NB4 (cell line): ENCODE data around the gene MRPS2.

Source experiments
- DNase-seq: peaks from one replicate; pipeline ENCODE4 v3.0.0; 2010; ENCODE audit warnings: low read depth
- H3K4me3 ChIP-seq: one replicate; pipeline ENCODE4 v1.5.1; 2011; ENCODE audit warnings: mild to moderate bottlenecking, low read depth, low read length, moderate library complexity
- MYC ChIP-seq: IDR thresholded peaks from 2 replicates; pipeline ENCODE4 v1.6.1; 2011; ENCODE audit warnings: low read depth, low read length
- POLR2A ChIP-seq: IDR thresholded peaks from 2 replicates; pipeline ENCODE4 v1.6.1; 2011; ENCODE audit warnings: mild to moderate bottlenecking; ENCODE audit not compliant: insufficient read length; ENCODE audit errors: extremely low read depth
- TF ChIP-seq, protein P1 (sequence below): IDR thresholded peaks from 2 replicates; pipeline ENCODE4 v1.6.1; 2011; ENCODE audit warnings: low read depth, low read length
- TF ChIP-seq, protein P2 (sequence below): IDR thresholded peaks from one replicate; pipeline ENCODE4 v1.5.1; 2012; ENCODE audit warnings: low read depth, low read length

MRPS2 gene

DNA sequence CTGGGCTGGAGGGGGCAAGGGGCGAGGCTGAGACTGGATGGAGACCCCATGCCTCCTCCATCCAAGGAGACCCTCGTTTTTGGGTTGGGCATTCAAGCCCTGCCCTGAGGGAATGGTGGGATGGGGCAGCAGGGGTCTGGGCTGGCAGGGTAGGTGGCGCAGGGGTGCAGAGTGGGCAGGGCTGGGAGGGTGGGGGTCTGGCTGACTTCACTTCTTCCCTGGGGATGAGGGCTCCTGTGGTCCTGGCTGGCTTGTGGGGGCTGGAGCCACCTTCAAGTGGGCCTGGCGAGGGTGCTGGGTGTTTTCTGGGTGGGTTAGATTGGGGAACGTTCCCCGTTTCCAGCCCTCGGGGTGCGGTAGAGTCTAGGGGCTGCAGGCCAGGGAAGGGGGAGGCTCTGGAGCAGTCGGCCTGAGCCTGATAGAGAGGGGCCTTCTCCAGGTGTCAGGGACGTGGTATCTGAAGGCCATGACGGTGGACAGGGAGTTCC is 21.2 kb downstream of the MRPS2 start:
- H3K4me3 ChIP-seq: no peak overlapping the region
- DNase-seq: no peak
- TF ChIP-seq, protein P1, sequence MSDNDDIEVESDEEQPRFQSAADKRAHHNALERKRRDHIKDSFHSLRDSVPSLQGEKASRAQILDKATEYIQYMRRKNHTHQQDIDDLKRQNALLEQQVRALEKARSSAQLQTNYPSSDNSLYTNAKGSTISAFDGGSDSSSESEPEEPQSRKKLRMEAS: no peak
- TF ChIP-seq POLR2A: no peak
- no peak for TF ChIP-seq MYC
- TF ChIP-seq, protein P2, sequence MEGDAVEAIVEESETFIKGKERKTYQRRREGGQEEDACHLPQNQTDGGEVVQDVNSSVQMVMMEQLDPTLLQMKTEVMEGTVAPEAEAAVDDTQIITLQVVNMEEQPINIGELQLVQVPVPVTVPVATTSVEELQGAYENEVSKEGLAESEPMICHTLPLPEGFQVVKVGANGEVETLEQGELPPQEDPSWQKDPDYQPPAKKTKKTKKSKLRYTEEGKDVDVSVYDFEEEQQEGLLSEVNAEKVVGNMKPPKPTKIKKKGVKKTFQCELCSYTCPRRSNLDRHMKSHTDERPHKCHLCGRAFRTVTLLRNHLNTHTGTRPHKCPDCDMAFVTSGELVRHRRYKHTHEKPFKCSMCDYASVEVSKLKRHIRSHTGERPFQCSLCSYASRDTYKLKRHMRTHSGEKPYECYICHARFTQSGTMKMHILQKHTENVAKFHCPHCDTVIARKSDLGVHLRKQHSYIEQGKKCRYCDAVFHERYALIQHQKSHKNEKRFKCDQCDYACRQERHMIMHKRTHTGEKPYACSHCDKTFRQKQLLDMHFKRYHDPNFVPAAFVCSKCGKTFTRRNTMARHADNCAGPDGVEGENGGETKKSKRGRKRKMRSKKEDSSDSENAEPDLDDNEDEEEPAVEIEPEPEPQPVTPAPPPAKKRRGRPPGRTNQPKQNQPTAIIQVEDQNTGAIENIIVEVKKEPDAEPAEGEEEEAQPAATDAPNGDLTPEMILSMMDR: no peak

DNA sequence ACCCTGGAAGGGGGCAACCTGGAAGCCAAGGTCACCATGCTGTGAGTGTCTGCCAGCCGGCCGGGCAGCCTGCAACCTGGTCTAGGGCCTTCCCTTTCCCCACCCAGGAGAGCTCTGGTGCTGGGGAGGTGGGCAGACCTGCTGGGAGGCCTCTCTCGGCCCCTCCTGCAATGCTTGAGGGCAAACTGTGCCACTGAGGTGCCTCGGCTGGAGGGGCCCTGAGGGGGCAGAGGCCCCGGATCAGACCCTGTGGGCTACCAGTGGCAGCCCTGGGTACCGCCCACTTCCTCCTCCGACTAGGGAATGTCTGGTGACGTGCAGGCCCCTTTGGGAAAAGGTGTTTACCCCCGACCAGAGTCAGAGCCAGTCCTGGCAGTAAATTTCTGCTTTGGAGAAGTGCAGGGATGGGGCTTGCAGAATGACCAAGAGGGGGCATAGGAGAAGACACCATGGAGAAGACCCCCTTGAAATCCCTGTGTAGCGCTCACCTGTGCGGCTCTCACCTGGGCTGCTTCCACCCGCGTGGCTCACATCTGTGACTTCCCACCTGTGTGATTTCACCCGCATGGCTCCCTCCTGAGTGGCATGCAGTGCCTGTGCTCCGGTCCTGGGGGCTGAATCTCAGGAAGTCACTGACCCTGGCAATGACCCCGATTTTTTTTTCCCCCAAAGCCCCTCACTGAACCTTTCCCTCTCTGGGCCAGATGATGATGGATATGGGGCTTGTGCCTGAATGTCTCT is 21.8 kb downstream of the MRPS2 start:
- TF ChIP-seq MYC (no peak), POLR2A (no peak)
- TF ChIP-seq, protein P2: no peak
- TF ChIP-seq, protein P1: no peak
- no peak for DNase-seq

DNA sequence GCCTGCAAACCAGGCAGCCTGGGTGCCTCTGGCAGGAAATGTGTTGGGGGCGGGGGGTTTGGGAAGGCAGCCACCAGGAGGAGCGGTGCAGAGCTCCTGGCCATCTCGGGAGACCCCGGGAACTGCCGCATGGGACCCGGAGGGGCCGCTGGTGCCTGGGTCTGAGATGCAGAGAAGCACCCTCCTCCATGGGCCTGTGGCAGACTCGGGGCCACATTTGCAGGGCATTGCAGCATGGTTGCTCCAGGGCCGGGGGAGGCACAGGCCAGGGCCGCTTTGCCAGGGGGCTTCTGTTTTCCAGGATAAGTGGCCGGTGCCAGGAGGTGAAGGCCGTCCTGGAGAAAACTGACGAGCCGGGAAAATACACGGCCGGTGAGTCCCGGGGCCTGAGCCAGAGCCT is 22.4 kb downstream of the MRPS2 start:
- TF ChIP-seq, protein P2: no peak
- TF ChIP-seq, protein P1: no peak
- no peak for TF ChIP-seq POLR2A
- no peak for TF ChIP-seq MYC
- H3K4me3 ChIP-seq: no peak overlapping the region
- no peak for DNase-seq

More for the DNA sequence above, 21.8 kb downstream of the MRPS2 start:
- H3K4me3 ChIP-seq: no peak overlapping the region

DNA sequence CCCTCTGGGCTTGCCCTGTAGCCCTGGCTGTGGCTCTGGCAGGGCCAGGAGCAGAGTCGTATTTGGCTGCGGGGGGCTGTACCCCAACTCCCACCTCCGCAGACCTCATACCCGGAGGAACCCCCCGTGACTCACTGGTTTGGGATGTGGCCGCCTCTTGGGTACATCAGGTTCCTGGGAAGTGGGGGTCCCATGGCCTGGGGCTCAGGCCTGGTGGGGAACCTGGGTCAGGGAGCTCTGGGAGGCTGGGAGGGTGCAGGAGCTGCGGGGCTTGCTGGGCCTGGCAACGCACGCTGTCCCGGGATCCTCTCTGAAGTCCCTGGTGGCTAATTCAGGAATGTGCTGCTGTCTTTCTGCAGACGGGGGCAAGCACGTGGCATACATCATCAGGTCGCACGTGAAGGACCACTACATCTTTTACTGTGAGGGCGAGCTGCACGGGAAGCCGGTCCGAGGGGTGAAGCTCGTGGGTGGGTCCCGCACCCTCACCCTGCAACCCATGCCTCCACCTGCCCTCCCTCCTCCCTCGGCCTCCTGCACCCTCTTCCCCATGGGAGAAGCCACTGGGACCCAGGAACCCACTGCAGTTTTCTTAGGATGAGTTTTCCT is 23.1 kb downstream of the MRPS2 start:
- H3K4me3 ChIP-seq: no peak overlapping the region
- DNase-seq: no peak
- TF ChIP-seq, protein P1: no peak
- TF ChIP-seq, protein P2: no peak
- TF ChIP-seq MYC (no peak), POLR2A (no peak)

DNA sequence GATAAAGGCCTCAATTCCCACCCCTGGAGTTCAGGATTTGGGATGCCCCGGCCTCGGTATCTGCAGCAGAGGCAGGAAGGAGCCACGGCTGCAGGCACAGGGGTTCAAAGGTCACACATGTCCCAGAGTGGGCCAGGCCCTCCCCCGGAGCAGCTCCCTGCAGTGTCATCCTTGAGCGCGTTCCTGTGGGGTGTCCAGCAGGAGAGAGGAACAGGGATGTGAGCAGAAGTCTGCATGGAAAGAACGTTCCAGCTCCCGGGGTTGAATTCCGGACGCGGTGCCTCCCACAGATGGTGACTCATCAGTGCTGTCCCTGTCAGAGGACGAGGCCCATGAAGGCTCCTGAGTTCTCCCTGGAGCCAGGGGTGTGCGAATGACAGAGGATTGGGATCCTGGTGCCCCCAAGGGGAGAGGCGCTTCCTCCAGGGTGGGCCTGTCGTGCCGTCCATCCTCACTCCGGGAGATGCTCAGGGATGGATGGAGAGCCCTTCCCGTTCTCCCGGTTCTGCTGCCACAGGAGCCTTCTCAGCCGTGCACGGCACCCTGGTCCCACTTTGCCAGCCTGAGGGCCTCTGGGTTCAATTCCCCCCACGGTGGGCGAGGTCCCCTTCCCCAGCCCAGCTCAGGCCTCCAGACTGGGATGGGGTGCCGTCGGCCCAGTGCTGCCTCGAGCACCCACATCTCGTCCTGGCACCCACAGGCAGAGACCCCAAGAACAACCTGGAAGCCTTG is 23.8 kb downstream of the MRPS2 start:
- no peak overlapping the region for H3K4me3 ChIP-seq
- TF ChIP-seq MYC (no peak), POLR2A (no peak)
- TF ChIP-seq, protein P1: no peak
- TF ChIP-seq, protein P2: no peak
- DNase-seq: no peak
